Measurements from ENCODE around the gene SLC29A4.

DNA sequence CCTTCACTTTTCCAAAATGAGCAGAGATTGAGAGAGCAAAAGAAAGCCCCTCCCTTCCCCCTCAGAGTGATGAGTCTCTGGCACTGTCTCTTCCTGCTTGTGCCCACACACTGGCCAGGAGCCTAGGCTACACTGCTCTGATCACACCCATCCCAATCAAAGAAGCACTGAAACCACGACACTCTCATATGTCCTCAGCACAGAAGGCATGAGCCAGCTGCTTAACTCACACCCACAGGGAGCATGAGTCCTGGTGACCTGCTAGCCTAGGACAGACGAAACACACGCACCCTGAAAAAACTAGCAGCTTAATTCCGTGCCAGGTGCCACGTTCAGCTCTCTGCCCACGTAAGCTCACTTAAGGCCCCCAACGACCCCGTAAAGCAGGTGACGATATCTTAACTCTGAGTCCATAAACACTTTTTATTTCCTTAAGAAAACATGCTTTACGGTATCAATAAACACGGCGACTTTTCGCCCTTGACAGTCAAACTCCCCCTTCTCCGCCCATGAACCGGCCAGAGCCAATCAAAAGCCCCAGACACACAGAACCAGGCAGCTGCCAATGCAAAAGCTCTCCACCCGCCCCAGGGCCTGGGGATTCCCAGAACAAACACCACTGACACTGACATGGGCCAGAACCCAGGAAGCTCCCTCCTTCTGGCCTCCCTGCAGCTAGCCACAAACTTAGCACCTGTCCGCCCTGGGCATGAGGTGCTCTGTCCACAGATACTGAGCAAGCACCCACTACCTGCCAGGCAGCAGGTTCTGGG, 71.9 kb downstream of the SLC29A4 start:
- no peak for TF ChIP-seq RCOR1 (IDR thresholded peaks at IDR 0.05; ENCODE audit: insufficient replicate concordance, low read length)
- TF ChIP-seq, protein P1, sequence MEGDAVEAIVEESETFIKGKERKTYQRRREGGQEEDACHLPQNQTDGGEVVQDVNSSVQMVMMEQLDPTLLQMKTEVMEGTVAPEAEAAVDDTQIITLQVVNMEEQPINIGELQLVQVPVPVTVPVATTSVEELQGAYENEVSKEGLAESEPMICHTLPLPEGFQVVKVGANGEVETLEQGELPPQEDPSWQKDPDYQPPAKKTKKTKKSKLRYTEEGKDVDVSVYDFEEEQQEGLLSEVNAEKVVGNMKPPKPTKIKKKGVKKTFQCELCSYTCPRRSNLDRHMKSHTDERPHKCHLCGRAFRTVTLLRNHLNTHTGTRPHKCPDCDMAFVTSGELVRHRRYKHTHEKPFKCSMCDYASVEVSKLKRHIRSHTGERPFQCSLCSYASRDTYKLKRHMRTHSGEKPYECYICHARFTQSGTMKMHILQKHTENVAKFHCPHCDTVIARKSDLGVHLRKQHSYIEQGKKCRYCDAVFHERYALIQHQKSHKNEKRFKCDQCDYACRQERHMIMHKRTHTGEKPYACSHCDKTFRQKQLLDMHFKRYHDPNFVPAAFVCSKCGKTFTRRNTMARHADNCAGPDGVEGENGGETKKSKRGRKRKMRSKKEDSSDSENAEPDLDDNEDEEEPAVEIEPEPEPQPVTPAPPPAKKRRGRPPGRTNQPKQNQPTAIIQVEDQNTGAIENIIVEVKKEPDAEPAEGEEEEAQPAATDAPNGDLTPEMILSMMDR (conservative IDR thresholded peaks at IDR 0.05; ENCODE audit: low read depth, low read length) = no peak
- TF ChIP-seq MAFK (IDR thresholded peaks at IDR 0.05; ENCODE audit: low read depth, low read length) = no peak
- TF ChIP-seq POLR2A (IDR thresholded peaks at IDR 0.05; ENCODE audit: low read depth, low read length) = no peak
- TF ChIP-seq RAD21 (IDR thresholded peaks at IDR 0.05; ENCODE audit: low read length) = no peak
- no peak for TF ChIP-seq MXI1 (IDR thresholded peaks at IDR 0.05; ENCODE audit: borderline replicate concordance, low read depth, low read length)
- TF ChIP-seq CEBPB (IDR thresholded peaks at IDR 0.05; ENCODE audit: low read depth, low read length) = no peak
- TF ChIP-seq, protein P2, sequence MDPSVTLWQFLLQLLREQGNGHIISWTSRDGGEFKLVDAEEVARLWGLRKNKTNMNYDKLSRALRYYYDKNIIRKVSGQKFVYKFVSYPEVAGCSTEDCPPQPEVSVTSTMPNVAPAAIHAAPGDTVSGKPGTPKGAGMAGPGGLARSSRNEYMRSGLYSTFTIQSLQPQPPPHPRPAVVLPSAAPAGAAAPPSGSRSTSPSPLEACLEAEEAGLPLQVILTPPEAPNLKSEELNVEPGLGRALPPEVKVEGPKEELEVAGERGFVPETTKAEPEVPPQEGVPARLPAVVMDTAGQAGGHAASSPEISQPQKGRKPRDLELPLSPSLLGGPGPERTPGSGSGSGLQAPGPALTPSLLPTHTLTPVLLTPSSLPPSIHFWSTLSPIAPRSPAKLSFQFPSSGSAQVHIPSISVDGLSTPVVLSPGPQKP (IDR thresholded peaks at IDR 0.05; ENCODE audit: borderline replicate concordance, low read depth, low read length) = no peak
- TF ChIP-seq RFX5 (IDR thresholded peaks at IDR 0.05; ENCODE audit: low read depth, low read length) = no peak
- TF ChIP-seq NFE2L2 (IDR thresholded peaks at IDR 0.05; ENCODE audit: low read depth, low read length) = no peak
- no peak for TF ChIP-seq BHLHE40 (IDR thresholded peaks at IDR 0.05; ENCODE audit: low read depth, low read length)
- TF ChIP-seq, protein P3, sequence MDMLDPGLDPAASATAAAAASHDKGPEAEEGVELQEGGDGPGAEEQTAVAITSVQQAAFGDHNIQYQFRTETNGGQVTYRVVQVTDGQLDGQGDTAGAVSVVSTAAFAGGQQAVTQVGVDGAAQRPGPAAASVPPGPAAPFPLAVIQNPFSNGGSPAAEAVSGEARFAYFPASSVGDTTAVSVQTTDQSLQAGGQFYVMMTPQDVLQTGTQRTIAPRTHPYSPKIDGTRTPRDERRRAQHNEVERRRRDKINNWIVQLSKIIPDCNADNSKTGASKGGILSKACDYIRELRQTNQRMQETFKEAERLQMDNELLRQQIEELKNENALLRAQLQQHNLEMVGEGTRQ (IDR thresholded peaks at IDR 0.05; ENCODE audit: low read depth, low read length) = no peak
- no peak for TF ChIP-seq SMC3 (IDR thresholded peaks at IDR 0.05; ENCODE audit: low read depth, low read length)
- TF ChIP-seq FOS (IDR thresholded peaks at IDR 0.05; ENCODE audit: low read depth, low read length) = no peak
